HS-5 (cell line): ENCODE results near the gene OS9.

ENCODE experiments used
- DNase-seq: peaks from one replicate; pipeline ENCODE4 v3.0.0-alpha.2; 2012; ENCODE audit warnings: low read depth

The OS9 gene

GRCh38 chr12:57723630-57723962, 29.7 kb downstream of the OS9 start:
- no peak for DNase-seq

GRCh38 chr12:57724003-57724935, 30.3 kb downstream of the OS9 start:
- DNase-seq, result no peak

DNA sequence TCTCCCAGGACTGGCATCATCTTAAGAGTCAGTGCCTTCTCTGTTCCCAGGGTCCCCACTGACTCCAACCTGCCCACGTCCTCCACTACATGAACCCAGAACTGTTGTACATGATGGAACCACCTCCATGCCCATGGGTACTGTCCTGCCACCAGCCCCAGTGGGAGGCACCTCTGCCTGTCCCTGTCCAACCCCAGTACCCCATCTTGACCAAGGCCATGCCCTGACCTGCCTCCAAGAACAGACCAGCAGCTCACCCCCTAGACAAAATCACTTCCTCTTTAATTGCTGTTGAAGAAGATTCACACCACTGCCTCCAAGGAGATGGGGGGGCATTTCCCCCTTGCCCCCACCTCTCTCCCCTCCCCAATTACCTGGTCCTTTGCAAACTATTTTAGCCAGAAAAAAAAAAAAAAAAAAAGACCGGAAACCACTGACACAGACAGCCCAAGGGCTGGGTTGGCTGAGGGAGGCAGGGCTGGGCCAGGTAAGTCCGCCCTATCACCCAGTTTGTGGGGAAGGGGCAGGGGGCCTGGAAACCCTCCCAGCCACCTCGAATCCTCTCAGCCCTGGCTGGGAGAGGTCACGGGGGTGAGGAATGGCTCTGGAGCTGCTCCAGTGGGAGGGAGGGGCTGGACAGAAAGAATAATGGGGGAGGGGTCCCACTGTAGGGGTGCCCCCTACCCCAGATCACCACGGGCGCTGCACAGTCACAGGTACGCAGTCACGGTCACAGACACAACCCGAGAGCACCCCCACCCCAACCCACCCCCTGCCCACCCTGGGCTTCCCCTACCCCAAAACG, 31.2 kb downstream of the OS9 start:
- DNase-seq, result no peak

GRCh38 chr12:57725851-57726150, 31.9 kb downstream of the OS9 start:
- no peak for DNase-seq

- DNase-seq, result peak; percentile 68
These were observed 32.4 kb downstream of the OS9 start for GRCh38 chr12:57726151-57726883.

- no peak for DNase-seq
These were observed 33.2 kb downstream of the OS9 start for GRCh38 chr12:57726884-57727757.

GRCh38 chr12:57727758-57728395, 33.9 kb downstream of the OS9 start:
- DNase-seq, result no peak

DNA sequence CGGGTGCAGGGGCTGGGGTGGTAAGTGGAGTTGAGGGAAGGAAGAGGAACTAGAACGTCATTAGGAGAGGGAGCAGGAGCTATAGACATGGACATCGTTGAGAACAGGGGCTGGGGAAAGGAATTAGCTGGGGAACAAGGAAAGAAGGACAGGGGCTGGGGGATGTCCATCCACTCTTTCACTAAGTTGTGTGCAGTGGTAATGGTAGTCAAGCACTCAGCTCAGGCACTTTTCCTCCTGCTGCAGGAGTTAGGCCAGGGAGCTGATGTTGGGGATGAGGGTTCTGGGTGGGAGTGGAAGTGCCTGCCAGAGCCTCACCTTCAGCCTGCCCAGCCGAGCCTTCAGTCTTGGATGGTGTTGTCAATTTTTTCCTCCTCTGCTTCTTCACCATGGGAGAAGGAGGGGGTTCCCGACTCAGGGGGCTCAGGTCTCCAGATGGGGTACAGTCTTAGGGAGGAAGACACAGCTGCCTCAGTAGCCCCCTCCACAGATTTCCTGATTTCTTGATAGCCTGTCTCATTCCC, 35.5 kb downstream of the OS9 start:
- no peak for DNase-seq

GRCh38 chr12:57730336-57731067, 36.6 kb downstream of the OS9 start:
- no peak for DNase-seq

DNA sequence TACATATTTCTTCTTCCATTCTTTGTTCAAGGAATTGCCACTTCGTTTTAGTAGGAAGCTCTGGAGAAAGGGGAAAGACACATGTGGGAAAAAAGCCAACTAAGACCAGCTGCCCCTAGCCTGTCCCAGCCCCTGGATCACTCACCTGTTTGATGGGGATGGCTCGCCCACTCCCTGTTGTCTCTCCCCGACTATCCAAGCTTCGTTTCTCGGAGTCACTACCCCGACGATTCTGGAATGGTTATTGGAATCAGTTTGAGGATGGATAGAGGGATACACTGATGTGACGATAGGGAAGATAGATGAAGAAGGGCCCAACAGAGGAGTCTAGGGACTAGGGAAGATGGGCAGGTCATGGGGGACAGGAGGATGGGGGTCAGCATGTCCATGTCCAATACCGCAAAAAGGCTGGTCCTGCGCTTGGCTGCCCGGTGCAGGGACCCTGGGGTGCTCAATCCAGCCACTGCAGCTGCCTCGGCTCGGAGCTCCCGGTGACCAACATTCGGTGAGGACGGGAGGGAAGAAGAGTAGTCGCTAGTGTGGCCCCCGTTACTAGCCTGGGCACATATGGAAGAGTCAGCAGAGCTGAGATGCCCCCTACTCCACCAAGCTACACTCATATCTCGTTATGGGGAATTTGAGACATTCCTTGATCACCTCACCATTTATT, 37.6 kb downstream of the OS9 start:
- DNase-seq, result no peak

DNA sequence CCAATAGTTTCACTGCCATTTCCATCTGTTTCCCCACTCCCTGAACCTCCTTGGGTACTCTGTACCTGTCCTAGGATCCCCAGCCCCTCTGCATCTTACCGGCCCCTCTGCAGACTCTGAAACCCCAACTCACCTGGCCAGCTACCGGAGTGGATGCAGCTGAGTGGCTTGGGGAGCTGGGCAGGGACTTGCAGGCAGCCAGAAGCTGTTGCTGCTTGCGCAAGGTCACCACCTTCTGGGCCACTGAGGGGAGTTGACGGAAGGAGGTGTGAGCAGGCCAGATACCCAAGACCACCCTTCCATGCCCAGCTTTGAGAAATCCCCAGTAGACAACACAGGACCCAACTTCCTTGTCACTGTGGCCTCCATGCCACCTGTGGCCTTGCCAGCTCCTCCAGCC, 38.3 kb downstream of the OS9 start:
- DNase-seq, result no peak

- no peak for DNase-seq
These were observed 39.0 kb downstream of the OS9 start for GRCh38 chr12:57732726-57733593.

DNA sequence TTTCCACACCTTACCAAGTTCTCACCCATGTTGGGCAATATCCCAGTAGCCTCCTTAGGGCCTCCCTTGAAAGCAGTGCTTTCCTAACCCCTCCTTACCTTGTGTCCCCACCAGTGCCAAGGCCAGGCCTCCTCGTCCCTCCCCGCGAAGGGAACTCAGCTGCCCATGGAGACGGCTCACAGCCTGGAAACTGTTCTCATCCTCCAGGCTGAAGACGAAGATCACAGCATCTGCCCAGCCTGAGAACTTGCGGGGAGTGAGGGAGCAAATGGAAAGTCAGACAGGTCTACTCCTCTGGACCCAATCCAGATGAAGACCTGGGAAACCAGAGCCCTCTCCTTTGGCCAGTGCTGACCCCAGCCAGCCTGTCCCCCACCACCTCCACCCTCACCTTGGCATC, 40.0 kb downstream of the OS9 start:
- no peak for DNase-seq

- no peak for DNase-seq
These were observed 40.7 kb downstream of the OS9 start for GRCh38 chr12:57734591-57734990.

GRCh38 chr12:57735198-57735855, 41.4 kb downstream of the OS9 start:
- DNase-seq, result no peak

DNA sequence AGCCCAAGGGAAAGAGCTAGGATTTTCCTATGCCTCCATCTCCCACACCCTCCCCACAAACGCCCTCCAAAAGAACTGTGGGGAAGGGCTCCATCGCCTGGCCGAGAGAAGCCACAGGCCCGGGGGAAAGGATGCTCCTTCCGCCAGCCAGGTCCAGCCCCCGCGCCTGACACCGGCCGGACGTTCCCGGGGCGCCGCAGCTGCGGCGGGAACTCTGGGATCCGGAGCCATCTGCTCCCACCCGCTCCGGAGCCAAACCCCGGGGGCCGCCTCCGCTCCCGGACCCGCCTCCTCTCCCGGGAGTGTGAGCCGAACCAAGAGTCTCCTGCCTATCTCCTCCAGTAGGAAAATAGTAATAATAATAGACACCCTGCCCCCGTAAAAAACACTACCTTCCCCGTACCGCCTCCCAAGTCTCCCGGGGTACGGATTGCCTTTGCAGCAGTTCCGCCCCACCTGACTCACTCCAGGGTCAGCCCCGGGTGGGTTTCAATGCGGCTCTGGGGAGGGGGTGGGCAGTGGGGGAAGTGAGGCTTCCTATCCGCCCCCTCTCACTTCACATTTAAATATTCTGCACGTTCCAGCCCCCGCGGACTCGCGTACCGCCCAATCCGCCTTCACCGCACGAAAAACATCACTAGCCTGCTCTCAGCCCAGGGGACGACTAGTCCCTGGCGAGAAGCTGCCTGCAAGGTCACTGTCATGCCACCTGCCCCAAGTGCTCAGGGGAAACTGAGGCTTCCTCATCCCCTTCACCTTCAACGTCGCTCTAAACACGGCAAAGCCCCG, 42.2 kb downstream of the OS9 start:
- DNase-seq, result no peak

GRCh38 chr12:57736741-57737466, 43.0 kb downstream of the OS9 start:
- DNase-seq, result no peak
